IMR-90 (cell line): ENCODE measurements around the gene EFHC1.

ENCODE experiments used
- BHLHE40 ChIP-seq: fragments of 150-350 bp; IDR thresholded peaks from 2 replicates; pipeline ENCODE4 v1.6.1; 2016; ENCODE audit warnings: mild to moderate bottlenecking, low read depth, low read length
- CEBPB ChIP-seq: IDR thresholded peaks from 2 replicates; pipeline ENCODE4 v1.6.1; 2012; ENCODE audit warnings: low read depth, low read length, improper control_type of control experiment
- FOS ChIP-seq: fragments of 150-350 bp; IDR thresholded peaks from 2 replicates; pipeline ENCODE4 v1.6.1; 2016; ENCODE audit warnings: low read depth, low read length
- MAFK ChIP-seq: IDR thresholded peaks from 2 replicates; pipeline ENCODE4 v1.6.1; 2012; ENCODE audit warnings: low read depth, low read length, improper control_type of control experiment
- MAZ ChIP-seq: IDR thresholded peaks from 2 replicates; pipeline ENCODE4 v1.6.1; 2012; ENCODE audit warnings: low read depth, mild to moderate bottlenecking, low read length, improper control_type of control experiment, moderate library complexity, borderline replicate concordance
- MXI1 ChIP-seq: IDR thresholded peaks from 2 replicates; pipeline ENCODE4 v1.6.1; 2012; ENCODE audit warnings: low read depth, mild to moderate bottlenecking, low read length, moderate library complexity, borderline replicate concordance
- NFE2L2 ChIP-seq: fragments of 150-350 bp; IDR thresholded peaks from 2 replicates; pipeline ENCODE4 v1.6.1; 2016; ENCODE audit warnings: low read depth, mild to moderate bottlenecking, low read length
- POLR2A ChIP-seq: IDR thresholded peaks from 2 replicates; pipeline ENCODE4 v1.6.1; 2012; ENCODE audit warnings: mild to moderate bottlenecking, low read depth, low read length
- RAD21 ChIP-seq: IDR thresholded peaks from 2 replicates; pipeline ENCODE4 v1.6.1; 2012; ENCODE audit warnings: low read length, improper control_type of control experiment
- RFX5 ChIP-seq: IDR thresholded peaks from 2 replicates; pipeline ENCODE4 v1.8.0; 2012; ENCODE audit warnings: low read depth, mild to moderate bottlenecking, low read length, moderate library complexity
- SMC3 ChIP-seq: fragments of 150-350 bp; IDR thresholded peaks from 2 replicates; pipeline ENCODE4 v1.6.1; 2016; ENCODE audit warnings: low read depth, mild to moderate bottlenecking, antibody characterized with exemption, low read length, moderate library complexity
- TF ChIP-seq, protein P1 (sequence below): conservative IDR thresholded peaks from 2 replicates; pipeline ENCODE4 v1.5.1; 2012; ENCODE audit warnings: mild to moderate bottlenecking, low read depth, low read length, improper control_type of control experiment
- TF ChIP-seq, protein P2 (sequence below): fragments of 150-350 bp; IDR thresholded peaks from 2 replicates; pipeline ENCODE4 v1.6.1; 2017; ENCODE audit warnings: mild to moderate bottlenecking, antibody characterized with exemption, low read length, low read depth

DNA sequence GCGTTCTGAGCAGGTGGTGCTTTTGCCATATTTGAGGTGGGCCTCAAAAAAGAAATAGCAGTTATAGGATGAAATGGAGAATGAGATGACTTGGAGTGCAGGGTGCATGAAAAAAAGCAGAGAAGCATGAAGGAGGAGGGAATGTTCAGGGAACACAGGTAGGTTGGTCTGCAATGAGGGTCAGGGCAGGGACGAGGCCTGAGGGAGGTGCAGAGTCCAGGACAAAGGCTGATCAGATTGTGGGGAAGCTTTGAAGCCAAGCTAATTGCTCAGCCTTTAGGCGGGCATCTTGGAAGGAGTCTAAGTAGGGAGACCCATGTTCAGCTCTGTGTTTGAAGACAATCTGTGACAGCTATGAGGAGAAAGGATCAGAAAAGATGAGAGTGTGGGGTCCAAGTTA lies 144.7 kb downstream of the EFHC1 start:
- TF ChIP-seq POLR2A (no peak), SMC3 (no peak), NFE2L2 (no peak), RAD21 (no peak), RFX5 (no peak), MAZ (no peak), CEBPB (no peak), MXI1 (no peak), BHLHE40 (no peak), MAFK (no peak), FOS (no peak)
- TF ChIP-seq, protein P1, sequence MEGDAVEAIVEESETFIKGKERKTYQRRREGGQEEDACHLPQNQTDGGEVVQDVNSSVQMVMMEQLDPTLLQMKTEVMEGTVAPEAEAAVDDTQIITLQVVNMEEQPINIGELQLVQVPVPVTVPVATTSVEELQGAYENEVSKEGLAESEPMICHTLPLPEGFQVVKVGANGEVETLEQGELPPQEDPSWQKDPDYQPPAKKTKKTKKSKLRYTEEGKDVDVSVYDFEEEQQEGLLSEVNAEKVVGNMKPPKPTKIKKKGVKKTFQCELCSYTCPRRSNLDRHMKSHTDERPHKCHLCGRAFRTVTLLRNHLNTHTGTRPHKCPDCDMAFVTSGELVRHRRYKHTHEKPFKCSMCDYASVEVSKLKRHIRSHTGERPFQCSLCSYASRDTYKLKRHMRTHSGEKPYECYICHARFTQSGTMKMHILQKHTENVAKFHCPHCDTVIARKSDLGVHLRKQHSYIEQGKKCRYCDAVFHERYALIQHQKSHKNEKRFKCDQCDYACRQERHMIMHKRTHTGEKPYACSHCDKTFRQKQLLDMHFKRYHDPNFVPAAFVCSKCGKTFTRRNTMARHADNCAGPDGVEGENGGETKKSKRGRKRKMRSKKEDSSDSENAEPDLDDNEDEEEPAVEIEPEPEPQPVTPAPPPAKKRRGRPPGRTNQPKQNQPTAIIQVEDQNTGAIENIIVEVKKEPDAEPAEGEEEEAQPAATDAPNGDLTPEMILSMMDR: no peak
- TF ChIP-seq, protein P2, sequence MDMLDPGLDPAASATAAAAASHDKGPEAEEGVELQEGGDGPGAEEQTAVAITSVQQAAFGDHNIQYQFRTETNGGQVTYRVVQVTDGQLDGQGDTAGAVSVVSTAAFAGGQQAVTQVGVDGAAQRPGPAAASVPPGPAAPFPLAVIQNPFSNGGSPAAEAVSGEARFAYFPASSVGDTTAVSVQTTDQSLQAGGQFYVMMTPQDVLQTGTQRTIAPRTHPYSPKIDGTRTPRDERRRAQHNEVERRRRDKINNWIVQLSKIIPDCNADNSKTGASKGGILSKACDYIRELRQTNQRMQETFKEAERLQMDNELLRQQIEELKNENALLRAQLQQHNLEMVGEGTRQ: no peak
